Right renal pelvis (tissue), 4 donors: ENCODE data around the gene NADK. TPM values are rescaled to one million over a fixed set of nuclear protein-coding genes. Genes with fewer than 3 reads are reported as not detected.
"Not testable (repeated sequence)": the region's sequence is repeated elsewhere in the genome, so short reads cannot be mapped to it uniquely, and the experiment has no call there.

Experiments
- DNase-seq, 4 donors: peaks; one replicate each; pipeline ENCODE4 v3.0.0-alpha.2; 2013; ENCODE audit warnings: low read depth in 4 of 4, low spot score in 3 of 4, missing footprints in 1 of 4
- polyA plus RNA-seq, 4 donors: library from polyadenylated mRNA; unstranded; fragments of 120-200 nt; gene quantifications; one replicate each; pipeline ENCODE4 v1.2.1, GENCODE V29; 2013; ENCODE audit not compliant: insufficient read length in 4 of 4

NADK gene
- polyA plus RNA-seq, 4 donors: 43.4 to 52.3 (median 46.7) TPM

- DNase-seq: not testable (repeated sequence)
These were observed 63.0 kb downstream of the NADK start for GRCh38 chr1:1715109-1715883.

- not testable (repeated sequence) for DNase-seq
These were observed 70.4 kb downstream of the NADK start for GRCh38 chr1:1707897-1708296.

GRCh38 chr1:1707241-1707640 is 71.0 kb downstream of the NADK start:
- not testable (repeated sequence) for DNase-seq

- DNase-seq: not testable (repeated sequence)
These were observed 72.6 kb downstream of the NADK start for GRCh38 chr1:1705623-1706022.

- not testable (repeated sequence) for DNase-seq
These were observed 73.8 kb downstream of the NADK start for GRCh38 chr1:1704284-1704957.

GRCh38 chr1:1703796-1704195 is 74.5 kb downstream of the NADK start:
- no peak for DNase-seq

- not testable (repeated sequence) for DNase-seq
These were observed 75.8 kb downstream of the NADK start for GRCh38 chr1:1702506-1702905.

Other genes with a start within 250 kb of the NADK start
- gene TMEM240, start 237.8 kb downstream of the NADK start, polyA plus RNA-seq: 1 to 10 TPM; 4.4 to 9.2 (median 4.9) TPM
- 10 to 100 TPM; 86.8 to 95.0 (median 91.0) TPM for gene SSU72, start 203.6 kb downstream of the NADK start, polyA plus RNA-seq
- 1 to 10 TPM; 1.5 to 4.5 (median 2.6) TPM for gene FNDC10, start 178.3 kb downstream of the NADK start, polyA plus RNA-seq
- gene MIB2, start 163.0 kb downstream of the NADK start, polyA plus RNA-seq: 10 to 100 TPM; 32.2 to 63.4 (median 38.2) TPM
- 10 to 100 TPM; 16.9 to 38.6 (median 21.7) TPM for gene MMP23B, start 146.3 kb downstream of the NADK start, polyA plus RNA-seq
- gene CDK11B, start 119.5 kb downstream of the NADK start, polyA plus RNA-seq: 10 to 100 TPM; 38.0 to 42.2 (median 40.9) TPM
- gene SLC35E2B, start 85.7 kb downstream of the NADK start, polyA plus RNA-seq: 10 to 100 TPM; 68.3 to 81.6 (median 70.9) TPM
- 10 to 100 TPM; 22.7 to 34.9 (median 28.6) TPM for gene CDK11A, start 54.1 kb downstream of the NADK start, polyA plus RNA-seq
- gene GNB1, start 112.6 kb upstream of the NADK start, polyA plus RNA-seq: 100 to 1,000 TPM; 287 to 307 (median 292) TPM
- 1 to 10 TPM in 1 of 4 donors, under 1 TPM in 3; 0.22 to 1.1 (median 0.56) TPM for gene CALML6, start 136.8 kb upstream of the NADK start, polyA plus RNA-seq
- 1 to 10 TPM; 1.1 to 2.0 (median 1.7) TPM for gene TMEM52, start 140.8 kb upstream of the NADK start, polyA plus RNA-seq
- under 1 TPM; 0.29 to 0.69 (median 0.43) TPM for gene CFAP74, start 225.3 kb upstream of the NADK start, polyA plus RNA-seq
- 1 to 10 TPM; 1.3 to 3.1 (median 1.7) TPM for gene GABRD, start 240.9 kb upstream of the NADK start, polyA plus RNA-seq